T-helper 1 cell (primary cell): Measurements from ENCODE around the gene COL5A2.

ENCODE experiments used
- DNase-seq, 5 donors: peaks; one replicate each; pipeline ENCODE4 v3.0.0-alpha.2; 2012 to 2020

The COL5A2 gene

DNA sequence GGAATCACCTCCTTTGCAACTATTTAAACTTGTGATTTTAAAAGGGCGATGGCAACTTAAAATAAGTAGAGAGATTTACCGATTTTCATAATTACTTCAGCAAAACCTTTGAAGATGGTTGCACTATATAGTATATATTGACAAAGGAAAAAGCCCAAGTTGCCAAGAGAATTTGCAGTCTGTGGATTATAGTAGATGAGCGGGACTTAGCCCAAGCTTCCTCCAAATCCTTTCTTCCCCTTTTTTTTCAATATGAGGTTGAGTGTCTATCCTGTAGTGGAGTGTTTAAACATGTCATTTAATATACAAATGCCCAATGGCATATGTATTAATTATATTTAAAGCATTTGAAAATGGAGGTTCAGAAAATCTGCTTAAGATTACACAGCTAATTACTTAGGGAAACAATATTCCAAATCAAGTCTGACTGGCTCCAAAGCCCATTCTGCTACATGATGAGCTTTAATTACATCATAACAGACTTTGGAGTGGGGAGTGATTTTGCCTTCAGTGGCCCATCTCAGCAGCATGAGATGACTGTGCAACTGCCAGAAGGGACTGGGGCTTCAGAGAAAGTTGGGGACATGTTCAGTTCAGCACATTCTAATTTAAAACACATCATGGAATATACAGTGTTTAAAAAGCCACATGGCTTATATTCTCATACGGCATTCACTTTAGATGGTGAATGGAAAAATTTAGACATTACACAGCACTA, 132.2 kb downstream of the COL5A2 start:
- no peak for DNase-seq

DNA sequence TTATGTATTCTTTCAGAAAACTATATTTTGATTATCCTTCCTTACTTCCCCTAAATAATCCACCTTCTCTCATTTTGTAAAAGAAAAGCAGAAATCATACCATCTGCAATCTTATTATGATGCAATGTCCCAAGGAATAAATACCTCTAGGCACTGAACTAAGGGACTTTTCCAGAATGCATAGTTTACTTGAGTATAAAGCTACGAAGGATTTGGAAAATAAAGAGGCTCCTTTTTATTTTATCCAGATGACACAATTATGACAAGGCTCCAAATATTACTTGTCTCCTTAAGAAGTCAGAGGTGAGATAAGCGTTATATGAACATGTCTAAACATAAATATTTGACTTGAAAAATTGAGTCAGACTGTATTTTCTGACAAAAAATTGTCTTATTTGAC, 133.2 kb downstream of the COL5A2 start:
- no peak for DNase-seq

DNA sequence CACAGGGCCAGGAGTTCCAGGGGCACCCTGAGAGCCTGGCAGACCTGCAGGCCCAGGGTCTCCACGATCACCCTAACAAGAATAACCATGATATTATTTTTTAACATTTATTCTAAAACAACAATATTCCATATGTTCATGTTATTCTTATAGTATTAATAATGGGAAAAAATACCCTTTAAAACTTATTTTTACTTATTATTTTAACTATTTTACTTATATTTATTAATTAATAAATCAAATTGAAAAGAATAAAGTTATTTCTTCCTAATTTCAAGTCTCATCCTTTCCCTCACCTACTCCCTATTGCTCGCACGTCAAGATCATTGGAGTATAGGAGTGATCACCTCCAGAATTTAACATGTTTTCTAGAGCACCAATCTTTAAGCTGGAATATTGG, 133.7 kb downstream of the COL5A2 start:
- no peak for DNase-seq

DNA sequence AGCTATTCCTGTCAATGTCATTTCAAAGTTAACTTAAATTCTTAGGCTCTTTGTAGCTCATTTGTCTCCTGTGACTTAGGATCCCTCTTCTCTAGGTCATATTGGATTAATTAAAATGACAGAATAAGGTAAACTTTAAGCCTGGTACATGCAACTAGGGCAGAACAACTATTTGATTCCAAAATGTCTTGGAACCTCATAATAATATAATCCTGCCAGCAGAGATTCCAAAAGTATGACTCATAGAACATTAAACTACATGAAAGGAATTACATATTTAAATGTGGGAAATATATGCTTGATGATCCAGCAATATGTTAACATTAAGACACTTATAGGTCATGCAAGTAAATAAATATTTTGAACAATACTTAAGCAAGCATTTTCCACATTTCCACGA, 142.0 kb downstream of the COL5A2 start:
- no peak for DNase-seq

DNA sequence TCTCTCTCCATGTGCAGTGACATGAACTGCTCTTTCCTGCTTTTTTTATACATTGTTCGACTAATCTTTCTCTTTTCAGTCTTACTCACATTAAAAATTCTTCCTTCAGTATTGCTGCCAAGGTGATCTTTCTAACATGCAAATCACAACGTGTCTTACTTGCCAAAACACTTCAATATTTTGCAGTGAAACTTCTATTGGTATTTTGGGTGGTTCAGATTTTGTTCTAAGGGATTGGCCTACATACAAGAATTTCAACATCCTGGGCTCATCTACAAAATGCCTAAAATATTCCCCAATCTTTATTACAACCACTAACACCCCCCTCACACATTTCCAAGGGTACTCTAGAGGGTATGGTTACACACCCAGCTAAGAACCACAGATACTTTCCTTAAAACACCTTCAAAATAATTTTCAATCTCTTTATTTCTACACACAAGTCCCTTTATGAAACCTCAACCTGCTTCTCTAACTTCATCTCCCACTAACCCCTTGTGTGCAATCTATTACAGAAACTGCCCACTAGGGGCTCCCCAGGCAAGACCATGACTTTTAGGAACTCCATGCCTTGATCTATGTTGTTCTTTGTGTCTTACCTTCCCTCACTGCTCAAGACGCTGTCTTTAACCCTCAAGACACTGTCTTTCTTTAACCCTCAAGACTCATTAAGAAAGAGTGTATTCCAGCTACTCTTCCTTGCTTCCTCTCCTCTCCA, 154.5 kb downstream of the COL5A2 start:
- DNase-seq = no peak

DNA sequence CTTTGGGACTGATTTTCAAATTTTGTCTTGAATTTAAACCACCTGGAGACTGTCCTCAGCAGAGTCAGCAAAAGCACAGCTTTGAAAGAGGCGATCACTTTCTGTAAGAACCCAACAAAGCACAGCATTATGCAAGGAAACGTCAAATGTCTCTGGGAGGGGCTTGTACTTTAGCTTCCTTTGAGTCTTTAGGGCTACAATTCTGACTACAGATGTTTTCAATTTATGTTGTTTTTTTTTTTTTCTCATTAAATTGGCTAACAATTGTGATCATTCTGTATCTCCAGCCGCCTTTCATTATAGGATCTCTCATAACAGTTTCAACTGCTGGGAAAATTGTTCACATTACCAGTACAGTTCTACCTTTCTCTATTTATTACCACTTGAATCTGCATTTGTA, 157.1 kb downstream of the COL5A2 start:
- DNase-seq = no peak

DNA sequence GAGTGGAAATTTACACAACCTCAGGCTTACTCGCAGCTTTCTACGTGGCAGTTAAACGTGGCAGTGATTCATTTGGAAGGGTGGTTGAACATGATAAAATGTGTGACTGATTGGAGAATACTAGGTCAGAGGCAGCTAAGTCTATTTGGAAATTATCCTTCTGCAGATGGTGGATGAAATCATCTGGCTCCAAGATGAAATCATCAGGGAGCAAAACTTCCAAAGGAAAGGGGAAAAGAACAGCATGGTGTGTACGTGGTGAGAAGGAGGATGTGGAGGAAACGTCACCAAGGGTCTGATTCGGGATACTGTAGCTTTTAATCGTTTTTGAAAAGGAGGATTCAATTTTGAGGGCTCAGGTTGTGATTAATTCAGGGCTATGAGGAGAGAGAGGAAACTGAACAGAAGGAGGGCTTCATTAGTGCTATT, 157.5 kb downstream of the COL5A2 start:
- DNase-seq = no peak

DNA sequence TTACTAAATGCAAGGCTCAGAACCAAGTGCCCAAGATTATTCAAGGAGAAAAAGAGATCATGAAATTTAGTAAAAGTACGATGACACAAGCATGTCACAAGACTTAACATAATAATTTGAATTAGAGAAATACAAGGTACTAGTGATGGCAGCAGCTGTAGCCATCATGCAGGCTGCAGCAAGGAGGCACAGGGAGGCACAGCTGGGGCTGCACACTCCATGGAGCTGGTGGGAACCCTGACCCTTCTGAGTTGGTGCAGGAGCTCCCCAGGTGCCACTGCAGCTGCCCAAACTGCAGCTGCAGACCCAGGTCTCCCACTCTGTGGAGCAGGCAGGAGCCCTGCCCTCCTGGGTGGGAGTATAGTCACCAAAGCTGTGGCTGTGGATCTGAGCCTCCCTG, 159.4 kb downstream of the COL5A2 start:
- peak in 1 of 5 donors; percentile 9 for DNase-seq

DNA sequence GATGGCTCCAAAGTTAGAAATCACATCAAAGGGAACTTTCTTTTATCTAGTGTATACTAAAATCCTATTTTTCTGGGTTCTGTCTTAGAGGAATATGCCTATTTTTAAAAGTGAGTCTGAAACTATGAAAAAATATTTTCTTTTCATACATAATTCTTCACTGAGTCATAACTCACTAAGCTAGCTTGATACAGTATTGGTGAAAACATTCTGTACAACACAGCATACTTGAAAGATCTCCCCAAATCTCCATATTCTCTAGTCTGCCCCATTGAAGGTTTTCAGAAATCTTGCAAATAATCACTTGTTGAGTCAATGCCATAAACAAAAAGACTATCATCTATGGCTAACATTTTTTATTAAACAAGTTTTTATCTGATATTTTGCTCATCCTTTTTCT, 160.9 kb downstream of the COL5A2 start:
- DNase-seq = no peak

DNA sequence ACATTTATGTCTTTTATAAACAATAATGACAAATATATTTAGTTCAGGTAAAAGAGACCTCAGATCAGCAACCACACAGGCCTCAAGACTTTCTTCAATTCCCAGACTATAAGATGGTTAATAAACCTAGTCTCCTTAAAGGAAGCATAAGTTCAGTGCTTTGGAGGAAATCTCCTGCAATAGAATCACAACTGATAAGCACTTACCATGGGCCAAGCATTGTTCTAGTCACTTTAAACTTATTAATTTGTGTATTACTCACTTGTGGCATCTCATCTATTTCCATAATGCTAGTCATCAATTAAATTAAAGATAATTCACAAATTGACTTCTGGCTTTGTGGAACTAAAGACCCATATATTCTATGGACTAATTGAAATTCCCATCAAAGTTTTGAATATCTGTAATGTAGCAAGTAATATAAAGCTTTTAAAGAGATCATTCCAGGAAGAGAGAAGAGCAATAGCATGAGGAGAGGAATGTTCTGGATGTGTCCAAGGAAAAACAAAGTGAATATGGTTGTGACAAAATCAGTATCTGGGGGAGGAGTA, 163.2 kb downstream of the COL5A2 start:
- no peak for DNase-seq

DNA sequence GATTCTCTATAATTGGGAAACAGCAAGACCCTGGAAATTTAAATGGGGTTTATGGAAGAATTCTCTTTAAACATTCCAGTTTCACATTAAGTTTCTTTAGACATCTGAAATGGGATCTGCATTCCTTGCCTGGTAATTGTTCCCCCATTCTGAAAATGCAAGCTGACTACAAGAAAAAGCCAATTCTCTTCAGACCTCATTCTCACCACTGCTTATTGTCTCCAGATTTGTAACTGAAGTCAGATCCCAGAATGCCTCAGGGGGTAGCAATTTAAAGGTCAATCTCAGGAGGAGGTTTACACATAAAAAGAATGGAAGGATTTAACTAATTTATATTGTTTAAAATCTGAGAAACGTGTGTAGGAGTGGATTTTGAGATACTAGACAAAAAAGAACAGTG, 164.2 kb downstream of the COL5A2 start:
- DNase-seq = no peak

DNA sequence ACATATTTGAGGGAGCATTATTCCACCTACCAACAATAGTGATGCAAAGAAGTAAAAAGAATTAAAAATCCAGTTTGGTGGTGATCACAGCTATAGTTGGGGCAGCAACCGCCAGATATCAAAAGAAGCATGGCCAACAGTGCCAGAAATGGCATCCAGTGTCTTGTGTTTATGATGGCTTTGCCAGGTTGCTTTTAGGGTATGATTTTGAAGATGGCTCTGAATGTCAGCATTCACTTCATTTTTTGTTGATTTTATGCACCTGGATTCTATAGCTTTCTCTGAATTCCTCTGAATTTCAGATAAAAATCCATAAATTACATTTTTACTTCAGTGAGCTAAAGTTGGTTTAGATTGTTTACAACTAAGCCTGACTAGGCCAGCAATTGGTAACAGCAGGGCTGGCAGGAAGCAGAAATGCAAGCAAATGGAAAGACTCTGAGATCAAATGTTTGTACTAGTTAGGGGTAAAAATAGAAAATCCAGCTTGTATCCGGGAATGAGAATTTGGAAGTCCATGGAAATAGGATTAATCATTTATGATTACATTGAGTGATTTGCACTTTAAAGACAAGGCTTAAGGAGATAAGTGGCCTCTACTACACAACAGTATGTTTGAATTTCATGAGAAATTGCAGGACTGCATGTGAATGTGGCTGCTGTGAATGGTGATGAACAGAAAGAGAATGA, 165.0 kb downstream of the COL5A2 start:
- no peak for DNase-seq

DNA sequence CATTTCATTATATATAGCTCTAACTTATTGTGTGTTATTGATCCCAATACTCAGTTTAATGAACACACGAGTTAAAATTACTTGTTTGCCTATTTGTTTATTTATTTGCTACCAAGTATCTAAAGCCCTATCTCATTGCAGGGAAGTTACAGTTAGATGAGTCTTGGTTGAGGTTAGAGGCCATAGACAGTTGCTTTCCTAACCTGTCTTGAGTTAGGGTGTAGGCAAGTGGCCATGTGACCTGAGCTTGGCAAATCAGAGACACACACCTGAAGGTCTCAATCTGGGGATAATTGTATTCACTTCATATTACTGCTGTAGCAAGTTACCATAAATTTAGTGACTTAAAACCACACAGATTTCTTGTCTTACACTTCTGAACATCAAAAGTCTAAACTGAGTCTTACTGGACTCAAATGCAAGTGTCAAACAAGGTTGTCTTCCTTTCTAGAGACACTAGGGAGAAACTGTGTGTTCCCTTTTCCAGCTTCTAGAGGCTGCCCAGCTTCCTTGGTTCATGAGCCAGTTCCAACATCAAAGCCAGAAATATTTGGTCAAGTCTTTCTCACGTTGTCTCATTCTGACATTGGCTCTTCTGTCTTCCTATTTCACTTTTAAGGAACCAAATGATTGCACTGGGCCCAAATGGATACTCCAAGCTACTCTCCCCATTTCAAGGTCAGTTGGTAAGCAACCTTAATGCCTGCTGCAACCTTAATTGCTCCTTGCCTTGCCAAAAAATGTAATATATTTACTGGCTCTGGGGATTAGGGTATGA, 165.7 kb downstream of the COL5A2 start:
- no peak for DNase-seq

DNA sequence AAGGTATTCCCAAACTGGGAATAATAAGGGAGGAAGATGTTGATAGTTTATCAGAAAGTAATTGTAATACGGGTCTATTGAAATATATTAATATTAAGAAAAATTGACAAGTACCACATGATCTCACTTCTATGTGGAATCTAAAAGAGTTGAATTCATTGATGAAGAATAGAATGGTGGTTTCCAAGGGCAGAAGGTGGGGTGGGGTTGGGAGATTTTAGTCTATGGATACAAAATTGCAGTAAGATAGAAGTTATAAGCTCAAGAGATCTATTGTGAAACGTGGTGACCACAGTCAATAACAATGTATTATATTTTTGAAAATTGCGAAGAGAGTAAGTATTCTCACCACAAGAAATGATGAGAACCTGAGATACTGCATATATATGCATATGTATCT, 166.5 kb downstream of the COL5A2 start:
- no peak for DNase-seq

DNA sequence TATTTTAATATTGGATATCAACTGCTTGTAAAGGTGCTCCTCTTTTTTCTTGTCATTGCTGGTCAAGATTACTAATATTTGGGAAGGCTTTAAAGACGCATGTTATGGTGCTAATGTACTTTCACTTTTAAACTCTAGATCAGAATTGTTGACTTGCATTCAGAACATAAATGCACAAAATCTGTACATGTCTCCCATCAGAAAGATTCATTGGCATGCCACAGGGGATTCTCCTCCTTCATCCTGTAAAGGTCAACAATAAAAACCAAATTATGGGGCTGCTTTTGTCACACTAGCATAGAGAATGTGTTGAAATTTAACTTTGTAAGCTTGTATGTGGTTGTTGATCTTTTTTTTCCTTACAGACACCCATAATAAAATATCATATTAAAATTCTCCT, 167.2 kb downstream of the COL5A2 start:
- DNase-seq = no peak

DNA sequence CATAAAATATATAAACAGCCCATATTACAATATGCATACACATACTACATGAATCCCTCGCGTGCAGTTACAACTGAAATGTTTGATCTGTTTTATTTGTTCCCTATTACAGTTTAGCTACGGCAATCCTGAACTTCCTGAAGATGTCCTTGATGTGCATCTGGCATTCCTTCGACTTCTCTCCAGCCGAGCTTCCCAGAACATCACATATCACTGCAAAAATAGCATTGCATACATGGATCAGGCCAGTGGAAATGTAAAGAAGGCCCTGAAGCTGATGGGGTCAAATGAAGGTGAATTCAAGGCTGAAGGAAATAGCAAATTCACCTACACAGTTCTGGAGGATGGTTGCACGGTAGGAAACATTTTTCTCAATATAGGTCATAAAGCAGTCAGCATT, 169.0 kb downstream of the COL5A2 start:
- no peak for DNase-seq

DNA sequence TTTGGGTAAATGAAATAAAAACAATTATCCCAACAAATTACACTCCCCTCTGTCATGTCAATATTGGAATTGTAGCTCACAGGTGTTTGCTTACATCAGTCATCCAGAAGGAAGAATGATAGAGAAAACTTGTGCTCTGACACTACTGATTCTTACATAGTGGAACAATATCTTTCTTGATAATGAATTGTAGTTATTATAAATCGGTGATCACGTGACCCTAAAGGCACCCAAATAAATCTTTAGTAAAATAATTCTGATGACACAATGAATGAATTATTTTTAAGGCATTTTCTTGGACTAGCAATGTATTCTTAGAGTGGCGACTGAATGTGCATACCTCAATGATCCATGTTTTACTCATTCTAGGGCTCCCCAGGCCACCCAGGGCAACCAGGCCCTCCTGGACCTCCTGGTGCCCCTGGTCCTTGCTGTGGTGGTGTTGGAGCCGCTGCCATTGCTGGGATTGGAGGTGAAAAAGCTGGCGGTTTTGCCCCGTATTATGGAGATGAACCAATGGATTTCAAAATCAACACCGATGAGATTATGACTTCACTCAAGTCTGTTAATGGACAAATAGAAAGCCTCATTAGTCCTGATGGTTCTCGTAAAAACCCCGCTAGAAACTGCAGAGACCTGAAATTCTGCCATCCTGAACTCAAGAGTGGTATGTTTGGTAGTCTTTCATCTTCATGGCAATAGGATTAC, 170.9 kb downstream of the COL5A2 start:
- no peak for DNase-seq

DNA sequence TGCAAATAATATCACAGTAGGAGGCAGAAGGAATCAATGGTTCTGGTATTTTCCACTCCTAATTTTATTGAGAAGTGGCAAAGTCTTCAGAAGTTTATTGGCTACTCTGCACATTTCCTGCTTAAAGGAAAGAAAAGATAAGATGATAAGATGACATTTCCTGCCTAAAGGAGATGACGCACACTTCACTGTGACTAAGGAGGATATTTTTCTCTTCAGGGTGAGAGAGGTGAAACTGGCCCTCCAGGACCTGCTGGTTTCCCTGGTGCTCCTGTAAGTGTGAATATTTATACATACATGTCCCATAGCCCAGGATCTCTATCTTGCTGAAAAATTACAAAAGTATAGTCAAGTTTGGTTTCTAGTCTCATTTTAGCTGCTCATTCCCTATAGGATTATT, 177.5 kb downstream of the COL5A2 start:
- DNase-seq = no peak

DNA sequence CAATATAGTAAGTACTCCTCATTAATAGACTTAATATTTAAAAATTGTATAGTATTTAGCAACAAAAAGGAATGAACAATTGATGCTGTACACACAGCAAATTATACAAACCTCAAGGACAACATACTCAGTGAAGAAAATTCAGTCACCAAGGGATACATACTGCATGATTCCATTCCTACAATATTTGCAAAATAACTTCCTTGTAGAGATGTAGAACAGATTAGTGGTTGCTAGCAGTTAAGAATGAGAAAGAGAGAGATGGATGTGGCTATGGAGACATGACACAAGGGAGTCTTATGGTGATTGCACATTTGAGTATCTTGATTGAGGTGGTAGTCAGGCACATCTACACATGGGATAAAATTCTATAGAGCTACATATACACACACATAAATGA, 179.3 kb downstream of the COL5A2 start:
- no peak for DNase-seq

DNA sequence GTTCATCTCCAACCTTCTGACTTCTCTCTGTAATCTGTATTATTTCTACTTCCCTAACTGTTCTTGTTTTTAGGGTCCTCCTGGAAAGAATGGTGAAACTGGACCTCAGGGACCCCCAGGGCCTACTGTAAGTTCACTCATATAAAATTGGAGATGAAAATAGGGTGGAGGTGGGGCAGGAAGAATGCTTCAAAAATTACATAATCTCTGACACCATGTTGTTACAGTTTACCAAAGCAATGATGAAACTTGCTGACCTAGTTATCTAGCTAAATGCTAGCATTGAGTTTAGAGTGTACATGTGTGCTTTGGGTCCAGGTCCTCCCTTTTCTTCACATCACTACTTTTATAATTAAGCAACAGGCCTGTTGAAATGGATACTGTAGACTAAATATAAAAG, 182.3 kb downstream of the COL5A2 start:
- DNase-seq = no peak

DNA sequence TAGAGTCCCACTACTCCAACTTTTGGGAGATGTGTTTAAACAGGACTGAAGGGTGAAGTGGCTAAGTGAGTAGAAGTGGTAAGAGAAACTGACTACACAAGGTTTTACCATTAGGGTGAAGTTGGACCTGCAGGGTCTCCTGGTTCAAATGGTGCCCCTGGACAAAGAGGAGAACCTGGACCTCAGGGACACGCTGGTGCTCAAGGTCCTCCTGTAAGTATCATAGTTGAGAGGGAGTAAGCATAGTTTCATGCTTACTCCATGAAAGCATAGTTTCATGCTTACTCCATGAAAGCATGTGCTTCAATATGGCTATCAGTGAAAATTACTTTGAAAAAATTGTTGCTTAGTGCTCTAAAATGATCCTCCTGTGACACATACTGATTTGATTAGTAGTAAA, 186.3 kb downstream of the COL5A2 start:
- DNase-seq = no peak

DNA sequence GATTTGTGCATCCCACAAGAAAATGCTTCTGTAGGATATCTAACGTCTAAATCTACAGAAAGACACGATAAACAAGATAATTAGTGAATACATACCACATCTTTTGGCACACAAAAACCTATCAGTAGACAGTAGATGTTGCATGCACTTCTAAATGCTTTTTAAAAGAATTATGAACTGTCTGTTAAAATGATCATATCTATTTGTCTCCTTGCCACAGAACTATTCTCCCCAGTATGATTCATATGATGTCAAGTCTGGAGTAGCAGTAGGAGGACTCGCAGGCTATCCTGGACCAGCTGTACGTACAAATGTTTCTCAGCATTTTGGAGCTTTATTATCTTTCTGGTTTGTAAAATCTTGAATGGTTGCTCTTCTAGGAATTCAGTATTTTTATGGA, 192.7 kb downstream of the COL5A2 start:
- no peak for DNase-seq
